ENCODE data around the gene ARID5B. TPM values are rescaled to one million over a fixed set of nuclear protein-coding genes. Genes with fewer than 3 reads are reported as not detected.

The ARID5B gene
- total RNA-seq, 4 donors from 2014 or later, result 10.5 to 167 (median 29.4) TPM

- H3K4me1 ChIP-seq, result peaks cover 0 to 3% (median 0%) of the 10 kb centered on the region in 4 donors
- H3K9me3 ChIP-seq, result no peaks in the 10 kb centered on the region
- H3K27ac ChIP-seq, result peak overlapping the region in 2 of 4 donors; percentile 13 to 42
- H3K4me3 ChIP-seq, result no peak overlapping the region
- DNase-seq, result no peak
- no peaks in the 10 kb centered on the region for H3K36me3 ChIP-seq
- no peaks in the 10 kb centered on the region for H3K27me3 ChIP-seq
- TF ChIP-seq CTCF (IDR thresholded peaks at IDR 0.05) (no peak), POLR2A (IDR thresholded peaks at IDR 0.05) (no peak)
Measured at GRCh38 chr10:61869774-61870525, 31.5 kb upstream of the ARID5B start.

GRCh38 chr10:61870526-61870895, 31.0 kb upstream of the ARID5B start:
- Histone ChIP-seq H3K27ac (no peak overlapping the region), H3K4me3 (no peak overlapping the region), H3K36me3 (no peaks in the 10 kb centered on the region), H3K4me1 (peaks cover 0 to 3% (median 0%) of the 10 kb centered on the region in 4 donors), H3K9me3 (no peaks in the 10 kb centered on the region), H3K27me3 (no peaks in the 10 kb centered on the region)
- TF ChIP-seq POLR2A (IDR thresholded peaks at IDR 0.05) (no peak), CTCF (IDR thresholded peaks at IDR 0.05) (no peak)
- no peak for DNase-seq

GRCh38 chr10:61871487-61871886, 30.0 kb upstream of the ARID5B start:
- TF ChIP-seq POLR2A (IDR thresholded peaks at IDR 0.05) (no peak), CTCF (IDR thresholded peaks at IDR 0.05) (no peak)
- no peaks in the 10 kb centered on the region for H3K27me3 ChIP-seq
- peaks cover 0 to 3% (median 0%) of the 10 kb centered on the region in 4 donors for H3K4me1 ChIP-seq
- no peaks in the 10 kb centered on the region for H3K36me3 ChIP-seq
- no peak overlapping the region for H3K4me3 ChIP-seq
- H3K9me3 ChIP-seq, result no peaks in the 10 kb centered on the region
- no peak overlapping the region for H3K27ac ChIP-seq
- DNase-seq, result no peak

- H3K4me1 ChIP-seq, result no peaks in the 10 kb centered on the region
Measured at GRCh38 chr10:61877887-61878739, 23.4 kb upstream of the ARID5B start.

GRCh38 chr10:61878740-61879068, 22.8 kb upstream of the ARID5B start:
- no peak for DNase-seq
- no peaks in the 10 kb centered on the region for H3K27me3 ChIP-seq
- no peaks in the 10 kb centered on the region for H3K9me3 ChIP-seq
- no peak overlapping the region for H3K4me3 ChIP-seq
- H3K36me3 ChIP-seq, result no peaks in the 10 kb centered on the region
- H3K27ac ChIP-seq, result no peak overlapping the region
- TF ChIP-seq CTCF (IDR thresholded peaks at IDR 0.05) (no peak), POLR2A (IDR thresholded peaks at IDR 0.05) (no peak)
- no peaks in the 10 kb centered on the region for H3K4me1 ChIP-seq

More at GRCh38 chr10:61877887-61878739, 23.4 kb upstream of the ARID5B start:
- no peaks in the 10 kb centered on the region for H3K36me3 ChIP-seq
- no peaks in the 10 kb centered on the region for H3K9me3 ChIP-seq
- no peak overlapping the region for H3K4me3 ChIP-seq
- no peaks in the 10 kb centered on the region for H3K27me3 ChIP-seq
- no peak for TF ChIP-seq POLR2A (IDR thresholded peaks at IDR 0.05)
- no peak for TF ChIP-seq CTCF (IDR thresholded peaks at IDR 0.05)
- no peak overlapping the region for H3K27ac ChIP-seq
- no peak for DNase-seq

Data from Peyer's patch (tissue), 4 donors.